ENCODE data around the gene RASEF.

The RASEF gene

GRCh38 chr9:82930116-82930515 lies 132.8 kb downstream of the RASEF start:
- no peaks in the 10 kb centered on the region for H3K36me3 ChIP-seq
- no peak overlapping the region for H3K27ac ChIP-seq
- no peak for DNase-seq
- H3K4me3 ChIP-seq: no peak overlapping the region
- no peaks in the 10 kb centered on the region for H3K4me1 ChIP-seq
- intact Hi-C loops (cut with DNase I; ENCODE audit: low total_unique reads): no loop called here
- H3K27me3 ChIP-seq: no peaks in the 10 kb centered on the region
- H3K9me3 ChIP-seq: no peaks in the 10 kb centered on the region
- no peak for TF ChIP-seq CTCF (IDR thresholded peaks at IDR 0.05)

All from tibial artery (tissue), 4 donors.